Type B pancreatic cell (in vitro differentiated cells): ENCODE data around the gene MCC. TPM values are rescaled to one million over a fixed set of nuclear protein-coding genes. Genes with fewer than 3 reads are reported as not detected.
"Not testable (repeated sequence)": the region's sequence is repeated elsewhere in the genome, so short reads cannot be mapped to it uniquely, and the experiment has no call there.

Experiments
- DNase-seq: peaks from one replicate; pipeline ENCODE4 v3.0.0; 2021; ENCODE audit warnings: mixed read lengths; ENCODE audit not compliant: unreplicated experiment; ENCODE audit errors: extremely low spot score
- H3K27ac Mint-ChIP-seq: 2 replicates; pipeline ENCODE4 v1.8.0; 2021; ENCODE audit warnings: mild to moderate bottlenecking, mixed read lengths
- H3K27me3 Mint-ChIP-seq: 2 replicates; pipeline ENCODE4 v1.8.0; 2021; ENCODE audit warnings: mixed read lengths
- H3K36me3 Mint-ChIP-seq: 2 replicates; pipeline ENCODE4 v1.8.0; 2021; ENCODE audit warnings: mixed read lengths
- H3K4me1 Mint-ChIP-seq: one replicate; pipeline ENCODE4 v1.8.0; 2021; ENCODE audit warnings: mixed read lengths; ENCODE audit not compliant: unreplicated experiment
- H3K4me3 Mint-ChIP-seq: 2 replicates; pipeline ENCODE4 v1.8.0; 2021; ENCODE audit warnings: mild to moderate bottlenecking, mixed read lengths
- H3K9me3 Mint-ChIP-seq: 2 replicates; pipeline ENCODE4 v1.8.0; 2021; ENCODE audit warnings: mixed read lengths
- CTCF ChIP-seq: fragments of 200-600 bp; sonication (generic); conservative IDR thresholded peaks from 2 replicates; pipeline ENCODE4 v1.5.0; 2021; ENCODE audit warnings: antibody characterized with exemption, mild to moderate bottlenecking
- total RNA-seq: library from RNA; stranded (reverse); gene quantifications from 2 replicates; pipeline ENCODE4 v1.2.1, GENCODE V29; 2021; ENCODE audit warnings: low replicate concordance

MCC gene
- total RNA-seq, 1 donor from 2014 or later = 24.0 TPM

- Mint-ChIP-seq H3K4me3 (no peak overlapping the region), H3K27me3 (peaks cover 4% of the 10 kb centered on the region), H3K9me3 (peaks cover 3% of the 10 kb centered on the region), H3K4me1 (no peaks in the 10 kb centered on the region), H3K36me3 (no peaks in the 10 kb centered on the region), H3K27ac (no peak overlapping the region)
- DNase-seq = no peak
- no peak for TF ChIP-seq CTCF
Measured at GRCh38 chr5:113474100-113474728, 14.0 kb downstream of the MCC start.

- Mint-ChIP-seq H3K4me1 (no peaks in the 10 kb centered on the region), H3K27me3 (no peaks in the 10 kb centered on the region), H3K36me3 (no peaks in the 10 kb centered on the region), H3K4me3 (no peak overlapping the region), H3K27ac (no peak overlapping the region), H3K9me3 (no peaks in the 10 kb centered on the region)
- TF ChIP-seq CTCF = no peak
- DNase-seq = no peak
Measured at GRCh38 chr5:113463032-113463431, 25.2 kb downstream of the MCC start.

- not testable (repeated sequence) for H3K36me3 Mint-ChIP-seq, DNase-seq, H3K9me3 Mint-ChIP-seq, H3K27ac Mint-ChIP-seq, H3K27me3 Mint-ChIP-seq, H3K4me1 Mint-ChIP-seq, H3K4me3 Mint-ChIP-seq
Measured at GRCh38 chr5:113457106-113457505, 31.1 kb downstream of the MCC start.

GRCh38 chr5:113452941-113453340, 35.3 kb downstream of the MCC start:
- DNase-seq = no peak
- H3K36me3 Mint-ChIP-seq = no peaks in the 10 kb centered on the region
- H3K4me3 Mint-ChIP-seq = no peak overlapping the region
- no peaks in the 10 kb centered on the region for H3K27me3 Mint-ChIP-seq
- no peak for TF ChIP-seq CTCF
- H3K4me1 Mint-ChIP-seq = no peaks in the 10 kb centered on the region
- H3K27ac Mint-ChIP-seq = no peak overlapping the region
- H3K9me3 Mint-ChIP-seq = no peaks in the 10 kb centered on the region

GRCh38 chr5:113451797-113452196, 36.5 kb downstream of the MCC start:
- no peak overlapping the region for H3K4me3 Mint-ChIP-seq
- H3K4me1 Mint-ChIP-seq = no peaks in the 10 kb centered on the region
- no peak for TF ChIP-seq CTCF
- H3K9me3 Mint-ChIP-seq = no peaks in the 10 kb centered on the region
- H3K27me3 Mint-ChIP-seq = no peaks in the 10 kb centered on the region
- no peak overlapping the region for H3K27ac Mint-ChIP-seq
- H3K36me3 Mint-ChIP-seq = no peaks in the 10 kb centered on the region
- no peak for DNase-seq

GRCh38 chr5:113450929-113451328, 37.3 kb downstream of the MCC start:
- no peak for DNase-seq
- no peaks in the 10 kb centered on the region for H3K27me3 Mint-ChIP-seq
- H3K9me3 Mint-ChIP-seq = no peaks in the 10 kb centered on the region
- no peaks in the 10 kb centered on the region for H3K4me1 Mint-ChIP-seq
- no peak overlapping the region for H3K4me3 Mint-ChIP-seq
- no peak overlapping the region for H3K27ac Mint-ChIP-seq
- H3K36me3 Mint-ChIP-seq = no peaks in the 10 kb centered on the region
- TF ChIP-seq CTCF = no peak
